Bronchial epithelial cell (primary cell): ENCODE measurements around the gene ART4. TPM values are rescaled to one million over a fixed set of nuclear protein-coding genes. Genes with fewer than 3 reads are reported as not detected.

Experiments used
- DNase-seq: peaks from one replicate; pipeline ENCODE4 v3.0.0-alpha.2; 2010; ENCODE audit warnings: low read depth
- FAIRE-seq: peaks from 2 replicates; lab custom pipeline; 2011; peaks lifted over from hg19 to GRCh38; lab: Jason Lieb, UNC
- H3K27me3 ChIP-seq: 2 replicates; pipeline ENCODE4 v1.5.1; 2011; ENCODE audit warnings: low read length; ENCODE audit not compliant: control insufficient read depth, insufficient read depth
- H3K36me3 ChIP-seq: 2 replicates; pipeline ENCODE4 v1.5.1; 2011; ENCODE audit warnings: low read length; ENCODE audit not compliant: control insufficient read depth, insufficient read depth
- H3K4me3 ChIP-seq: 2 replicates; pipeline ENCODE4 v1.5.1; 2011; ENCODE audit warnings: mild to moderate bottlenecking, low read depth, low read length, control low read depth
- CTCF ChIP-seq: IDR thresholded peaks from 2 replicates; pipeline ENCODE4 v1.5.1; 2011; ENCODE audit warnings: mild to moderate bottlenecking, moderate library complexity, low read length, control low read depth, inconsistent platforms; ENCODE audit not compliant: insufficient read depth, severe bottlenecking
- total RNA-seq: library from RNA; depleted of rRNA; stranded (reverse); fragments of >200 nt; gene quantifications from 2 replicates; pipeline ENCODE4 v1.2.1, GENCODE V29; 2014

The ART4 gene
- total RNA-seq, 1 donor from 2014 or later: not detected

- no peak for FAIRE-seq
These were observed 9.6 kb upstream of the ART4 start for GRCh38 chr12:14852880-14853279.

GRCh38 chr12:14850929-14851663, 7.8 kb upstream of the ART4 start:
- no peak for FAIRE-seq
- H3K4me3 ChIP-seq: no peak overlapping the region
- TF ChIP-seq CTCF: no peak
- H3K27me3 ChIP-seq: no peaks in the 10 kb centered on the region
- no peaks in the 10 kb centered on the region for H3K36me3 ChIP-seq
- DNase-seq: no peak

More at GRCh38 chr12:14852880-14853279, 9.6 kb upstream of the ART4 start:
- DNase-seq: no peak
- no peaks in the 10 kb centered on the region for H3K36me3 ChIP-seq
- no peak overlapping the region for H3K4me3 ChIP-seq
- H3K27me3 ChIP-seq: no peaks in the 10 kb centered on the region
- TF ChIP-seq CTCF: no peak

GRCh38 chr12:14849661-14850060, 6.3 kb upstream of the ART4 start:
- no peaks in the 10 kb centered on the region for H3K36me3 ChIP-seq
- no peak overlapping the region for H3K4me3 ChIP-seq
- DNase-seq (peak; percentile 26), FAIRE-seq (no peak)
- TF ChIP-seq CTCF: no peak
- no peaks in the 10 kb centered on the region for H3K27me3 ChIP-seq

- no peak for DNase-seq
- FAIRE-seq: no peak
- TF ChIP-seq CTCF: no peak
- Histone ChIP-seq H3K36me3 (no peaks in the 10 kb centered on the region), H3K27me3 (no peaks in the 10 kb centered on the region), H3K4me3 (no peak overlapping the region)
These were observed 3.7 kb upstream of the ART4 start for GRCh38 chr12:14846876-14847580.

GRCh38 chr12:14846042-14846587, 2.8 kb upstream of the ART4 start:
- Histone ChIP-seq H3K4me3 (no peak overlapping the region), H3K36me3 (no peaks in the 10 kb centered on the region), H3K27me3 (no peaks in the 10 kb centered on the region)
- TF ChIP-seq CTCF: no peak
- DNase-seq (no peak), FAIRE-seq (no peak)
